Omental fat pad (tissue), 4 donors: Measurements from ENCODE around the gene CEACAM8. TPM values are rescaled to one million over a fixed set of nuclear protein-coding genes. Genes with fewer than 3 reads are reported as not detected.

Experiments
- ATAC-seq: fragments of 150-250 bp; one replicate; pipeline ENCODE4 v1.9.1; 2016; ENCODE audit warnings: mild to moderate bottlenecking, moderate library complexity; ENCODE audit not compliant: low FRiP score
- DNase-seq: peaks from one replicate; pipeline ENCODE4 v3.0.0-alpha.2; 2019; ENCODE audit warnings: low spot score
- CTCF ChIP-seq, 3 donors: fragments of 450-650 bp; IDR thresholded peaks; one replicate each; pipeline ENCODE4 v1.5.1; 2016 to 2017; ENCODE audit warnings: antibody characterized with exemption in 3 of 3, mild to moderate bottlenecking in 3 of 3, moderate library complexity in 2 of 3
- total RNA-seq, 4 donors: library from RNA; depleted of rRNA; stranded (reverse); fragments of >200 nt; gene quantifications; one replicate each; pipeline ENCODE4 v1.1.0, GENCODE V29; 2016

CEACAM8 gene
- total RNA-seq, 4 donors from 2014 or later = 0.79 TPM; not detected in 3

GRCh38 chr19:42571116-42571515 lies 23.6 kb downstream of the CEACAM8 start:
- ATAC-seq = no peak
- no peak for TF ChIP-seq CTCF (IDR thresholded peaks at IDR 0.05)
- no peak for DNase-seq

GRCh38 chr19:42569193-42569592 lies 25.5 kb downstream of the CEACAM8 start:
- ATAC-seq (no peak), DNase-seq (no peak)
- no peak for TF ChIP-seq CTCF (IDR thresholded peaks at IDR 0.05)

GRCh38 chr19:42568006-42568405 lies 26.7 kb downstream of the CEACAM8 start:
- TF ChIP-seq CTCF (IDR thresholded peaks at IDR 0.05) = no peak
- DNase-seq = no peak
- ATAC-seq = no peak

- ATAC-seq (no peak), DNase-seq (no peak)
- TF ChIP-seq CTCF (IDR thresholded peaks at IDR 0.05) = no peak
These were observed 27.2 kb downstream of the CEACAM8 start for GRCh38 chr19:42567567-42567966.

GRCh38 chr19:42563352-42564210 lies 31.1 kb downstream of the CEACAM8 start:
- no peak for ATAC-seq
- DNase-seq = no peak
- no peak for TF ChIP-seq CTCF (IDR thresholded peaks at IDR 0.05)

GRCh38 chr19:42561512-42561911 lies 33.2 kb downstream of the CEACAM8 start:
- DNase-seq (no peak), ATAC-seq (no peak)
- TF ChIP-seq CTCF (IDR thresholded peaks at IDR 0.05) = no peak

- no peak for TF ChIP-seq CTCF (IDR thresholded peaks at IDR 0.05)
- no peak for ATAC-seq
- no peak for DNase-seq
These were observed 34.0 kb downstream of the CEACAM8 start for GRCh38 chr19:42560731-42561130.
